ENCODE measurements around the gene KIAA1671. TPM values are rescaled to one million over a fixed set of nuclear protein-coding genes. Genes with fewer than 3 reads are reported as not detected.
A peak's percentile ranks its signal among the peaks of the same experiment; 100 is the strongest.

The KIAA1671 gene
- total and polyA plus RNA-seq, 5 donors from 2014 or later = 0.21 to 3.3 (median 0.65) TPM; not detected in 1

GRCh38 chr22:25069426-25069757 is 116.9 kb downstream of the KIAA1671 start:
- no peak for DNase-seq
- no peak for ATAC-seq (ENCODE audit: low read depth in 2 of 2)
- no peaks in the 10 kb centered on the region for H3K27me3 ChIP-seq (ENCODE audit: control insufficient read depth, insufficient read depth, low read length)
- H3K9me3 ChIP-seq (ENCODE audit: control insufficient read depth in 2 of 2, low read length in 2 of 2) = no peaks in the 10 kb centered on the region
- H3K27ac Mint-ChIP-seq = peak overlapping the region; percentile 74 to 93 (median 91)
- H3K4me3 ChIP-seq (ENCODE audit: low read depth, low read length) = peak overlapping the region; percentile 13
- H3K27me3 Mint-ChIP-seq = peaks cover 15% of the 10 kb centered on the region
- peaks cover 0 to 61% (median 33%) of the 10 kb centered on the region in 4 donors for H3K4me1 Mint-ChIP-seq
- H3K4me1 ChIP-seq (ENCODE audit: control insufficient read depth, insufficient read depth, low read length, poor library complexity, severe bottlenecking) = peaks cover 46% of the 10 kb centered on the region
- H3K9me3 Mint-ChIP-seq = no peaks in the 10 kb centered on the region
- H3K36me3 Mint-ChIP-seq = no peaks in the 10 kb centered on the region
- no peaks in the 10 kb centered on the region for H3K36me3 ChIP-seq (ENCODE audit: control insufficient read depth, insufficient read depth, low read length)
- peak overlapping the region; percentile 79 to 89 (median 84) for H3K4me3 Mint-ChIP-seq
- H3K27ac ChIP-seq (ENCODE audit: insufficient read depth, low read length, poor library complexity, severe bottlenecking) = no peak overlapping the region

- Histone ChIP-seq H3K27me3 (ENCODE audit: control insufficient read depth, insufficient read depth, low read length) (no peaks in the 10 kb centered on the region), H3K4me3 (ENCODE audit: low read depth, low read length) (peak overlapping the region; percentile 45), H3K36me3 (ENCODE audit: control insufficient read depth, insufficient read depth, low read length) (no peaks in the 10 kb centered on the region), H3K4me1 (ENCODE audit: control insufficient read depth, insufficient read depth, low read length, poor library complexity, severe bottlenecking) (peaks cover 46% of the 10 kb centered on the region), H3K27ac (ENCODE audit: insufficient read depth, low read length, poor library complexity, severe bottlenecking) (no peak overlapping the region), H3K9me3 (ENCODE audit: control insufficient read depth in 2 of 2, low read length in 2 of 2) (no peaks in the 10 kb centered on the region)
- Mint-ChIP-seq H3K36me3 (no peaks in the 10 kb centered on the region), H3K27ac (peak overlapping the region; percentile 74 to 93 (median 91)), H3K27me3 (peaks cover 15% of the 10 kb centered on the region), H3K4me3 (peak overlapping the region; percentile 79 to 89 (median 84)), H3K4me1 (peaks cover 0 to 61% (median 30%) of the 10 kb centered on the region in 4 donors), H3K9me3 (no peaks in the 10 kb centered on the region)
- DNase-seq (peak in 1 of 3 donors; percentile 43), ATAC-seq (ENCODE audit: low read depth in 2 of 2) (no peak)
Observed at GRCh38 chr22:25069758-25070481, 117.4 kb downstream of the KIAA1671 start.

- H3K27ac Mint-ChIP-seq = peak overlapping the region; percentile 74 to 93 (median 78)
- ATAC-seq (ENCODE audit: low read depth in 2 of 2) (no peak), DNase-seq (peak in 1 of 3 donors; percentile 30)
- peaks cover 15% of the 10 kb centered on the region for H3K27me3 Mint-ChIP-seq
- H3K4me1 Mint-ChIP-seq = peaks cover 0 to 57% (median 29%) of the 10 kb centered on the region in 4 donors
- Histone ChIP-seq H3K9me3 (ENCODE audit: control insufficient read depth in 2 of 2, low read length in 2 of 2) (no peaks in the 10 kb centered on the region), H3K27me3 (ENCODE audit: control insufficient read depth, insufficient read depth, low read length) (no peaks in the 10 kb centered on the region), H3K36me3 (ENCODE audit: control insufficient read depth, insufficient read depth, low read length) (no peaks in the 10 kb centered on the region), H3K4me1 (ENCODE audit: control insufficient read depth, insufficient read depth, low read length, poor library complexity, severe bottlenecking) (peaks cover 46% of the 10 kb centered on the region), H3K4me3 (ENCODE audit: low read depth, low read length) (no peak overlapping the region), H3K27ac (ENCODE audit: insufficient read depth, low read length, poor library complexity, severe bottlenecking) (no peak overlapping the region)
- H3K4me3 Mint-ChIP-seq = peak overlapping the region in 1 of 4 donors; percentile 89
- H3K9me3 Mint-ChIP-seq = no peaks in the 10 kb centered on the region
- H3K36me3 Mint-ChIP-seq = no peaks in the 10 kb centered on the region
Observed at GRCh38 chr22:25070956-25071355, 118.4 kb downstream of the KIAA1671 start.

- H3K27me3 Mint-ChIP-seq = peaks cover 15% of the 10 kb centered on the region
- Histone ChIP-seq H3K4me3 (ENCODE audit: low read depth, low read length) (no peak overlapping the region), H3K27ac (ENCODE audit: insufficient read depth, low read length, poor library complexity, severe bottlenecking) (no peak overlapping the region), H3K36me3 (ENCODE audit: control insufficient read depth, insufficient read depth, low read length) (no peaks in the 10 kb centered on the region), H3K9me3 (ENCODE audit: control insufficient read depth in 2 of 2, low read length in 2 of 2) (no peaks in the 10 kb centered on the region), H3K4me1 (ENCODE audit: control insufficient read depth, insufficient read depth, low read length, poor library complexity, severe bottlenecking) (peaks cover 47% of the 10 kb centered on the region), H3K27me3 (ENCODE audit: control insufficient read depth, insufficient read depth, low read length) (no peaks in the 10 kb centered on the region)
- no peak overlapping the region for H3K4me3 Mint-ChIP-seq
- H3K27ac Mint-ChIP-seq = peak overlapping the region in 1 of 3 donors; percentile 20
- H3K4me1 Mint-ChIP-seq = peaks cover 0 to 58% (median 34%) of the 10 kb centered on the region in 4 donors
- H3K36me3 Mint-ChIP-seq = no peaks in the 10 kb centered on the region
- no peak for DNase-seq
- H3K9me3 Mint-ChIP-seq = no peaks in the 10 kb centered on the region
- ATAC-seq (ENCODE audit: low read depth in 2 of 2) = no peak
Observed at GRCh38 chr22:25071720-25072119, 119.2 kb downstream of the KIAA1671 start.

GRCh38 chr22:25072406-25072805 is 119.9 kb downstream of the KIAA1671 start:
- H3K36me3 Mint-ChIP-seq = no peaks in the 10 kb centered on the region
- H3K4me1 ChIP-seq (ENCODE audit: control insufficient read depth, insufficient read depth, low read length, poor library complexity, severe bottlenecking) = peaks cover 41% of the 10 kb centered on the region
- no peak overlapping the region for H3K27ac ChIP-seq (ENCODE audit: insufficient read depth, low read length, poor library complexity, severe bottlenecking)
- no peaks in the 10 kb centered on the region for H3K9me3 ChIP-seq (ENCODE audit: control insufficient read depth in 2 of 2, low read length in 2 of 2)
- H3K4me1 Mint-ChIP-seq = peaks cover 0 to 53% (median 33%) of the 10 kb centered on the region in 4 donors
- no peak for ATAC-seq (ENCODE audit: low read depth in 2 of 2)
- no peaks in the 10 kb centered on the region for H3K36me3 ChIP-seq (ENCODE audit: control insufficient read depth, insufficient read depth, low read length)
- H3K4me3 Mint-ChIP-seq = peak overlapping the region in 1 of 4 donors; percentile 10
- no peak for DNase-seq
- H3K4me3 ChIP-seq (ENCODE audit: low read depth, low read length) = no peak overlapping the region
- H3K27me3 ChIP-seq (ENCODE audit: control insufficient read depth, insufficient read depth, low read length) = no peaks in the 10 kb centered on the region
- H3K9me3 Mint-ChIP-seq = no peaks in the 10 kb centered on the region
- H3K27me3 Mint-ChIP-seq = peaks cover 15% of the 10 kb centered on the region
- H3K27ac Mint-ChIP-seq = peak overlapping the region in 1 of 3 donors; percentile 28

- peaks cover 6% of the 10 kb centered on the region for H3K4me1 ChIP-seq (ENCODE audit: control insufficient read depth, insufficient read depth, low read length, poor library complexity, severe bottlenecking)
Observed at GRCh38 chr22:25076336-25076735, 123.8 kb downstream of the KIAA1671 start.

GRCh38 chr22:25077056-25077455 is 124.5 kb downstream of the KIAA1671 start:
- Histone ChIP-seq H3K4me3 (ENCODE audit: low read depth, low read length) (no peak overlapping the region), H3K27me3 (ENCODE audit: control insufficient read depth, insufficient read depth, low read length) (no peaks in the 10 kb centered on the region), H3K4me1 (ENCODE audit: control insufficient read depth, insufficient read depth, low read length, poor library complexity, severe bottlenecking) (peaks cover 6% of the 10 kb centered on the region), H3K36me3 (ENCODE audit: control insufficient read depth, insufficient read depth, low read length) (no peaks in the 10 kb centered on the region), H3K9me3 (ENCODE audit: control insufficient read depth in 2 of 2, low read length in 2 of 2) (no peaks in the 10 kb centered on the region), H3K27ac (ENCODE audit: insufficient read depth, low read length, poor library complexity, severe bottlenecking) (no peak overlapping the region)
- peaks cover 4% of the 10 kb centered on the region for H3K27me3 Mint-ChIP-seq
- no peaks in the 10 kb centered on the region for H3K36me3 Mint-ChIP-seq
- no peak overlapping the region for H3K4me3 Mint-ChIP-seq
- no peak for ATAC-seq (ENCODE audit: low read depth in 2 of 2)
- H3K4me1 Mint-ChIP-seq = peaks cover 2 to 14% (median 8%) of the 10 kb centered on the region in 4 donors
- peak overlapping the region in 1 of 3 donors; percentile 33 for H3K27ac Mint-ChIP-seq
- no peaks in the 10 kb centered on the region for H3K9me3 Mint-ChIP-seq
- no peak for DNase-seq

More at GRCh38 chr22:25076336-25076735, 123.8 kb downstream of the KIAA1671 start:
- Histone ChIP-seq H3K9me3 (ENCODE audit: control insufficient read depth in 2 of 2, low read length in 2 of 2) (no peaks in the 10 kb centered on the region), H3K36me3 (ENCODE audit: control insufficient read depth, insufficient read depth, low read length) (no peaks in the 10 kb centered on the region), H3K27ac (ENCODE audit: insufficient read depth, low read length, poor library complexity, severe bottlenecking) (no peak overlapping the region), H3K4me3 (ENCODE audit: low read depth, low read length) (no peak overlapping the region), H3K27me3 (ENCODE audit: control insufficient read depth, insufficient read depth, low read length) (no peaks in the 10 kb centered on the region)
- ATAC-seq (ENCODE audit: low read depth in 2 of 2) (no peak), DNase-seq (peak in 1 of 3 donors; percentile 38)
- Mint-ChIP-seq H3K4me1 (peaks cover 2 to 14% (median 8%) of the 10 kb centered on the region in 4 donors), H3K27ac (peak overlapping the region; percentile 33 to 50 (median 34)), H3K9me3 (no peaks in the 10 kb centered on the region), H3K36me3 (no peaks in the 10 kb centered on the region), H3K27me3 (peaks cover 4% of the 10 kb centered on the region), H3K4me3 (no peak overlapping the region)

- Mint-ChIP-seq H3K4me1 (peaks cover 2 to 13% (median 8%) of the 10 kb centered on the region in 4 donors), H3K36me3 (no peaks in the 10 kb centered on the region), H3K4me3 (no peak overlapping the region), H3K9me3 (no peaks in the 10 kb centered on the region), H3K27me3 (peaks cover 4% of the 10 kb centered on the region), H3K27ac (no peak overlapping the region)
- no peak for DNase-seq
- H3K4me1 ChIP-seq (ENCODE audit: control insufficient read depth, insufficient read depth, low read length, poor library complexity, severe bottlenecking) = peaks cover 6% of the 10 kb centered on the region
- H3K9me3 ChIP-seq (ENCODE audit: control insufficient read depth in 2 of 2, low read length in 2 of 2) = no peaks in the 10 kb centered on the region
- no peaks in the 10 kb centered on the region for H3K36me3 ChIP-seq (ENCODE audit: control insufficient read depth, insufficient read depth, low read length)
- H3K27ac ChIP-seq (ENCODE audit: insufficient read depth, low read length, poor library complexity, severe bottlenecking) = no peak overlapping the region
- no peak for ATAC-seq (ENCODE audit: low read depth in 2 of 2)
- no peaks in the 10 kb centered on the region for H3K27me3 ChIP-seq (ENCODE audit: control insufficient read depth, insufficient read depth, low read length)
- H3K4me3 ChIP-seq (ENCODE audit: low read depth, low read length) = no peak overlapping the region
Observed at GRCh38 chr22:25077964-25078363, 125.4 kb downstream of the KIAA1671 start.
